ENCODE data around the gene NOVA2.

The NOVA2 gene

GRCh38 chr19:46014534-46014933 lies 40.9 kb upstream of the NOVA2 start:
- TF ChIP-seq EZH2 (IDR thresholded peaks at IDR 0.05; ENCODE audit: borderline replicate concordance, low read depth, low read length, severe bottlenecking) (no peak), CTCF (IDR thresholded peaks at IDR 0.05; ENCODE audit: borderline replicate concordance, extremely low read depth, low read length, poor library complexity, severe bottlenecking) (no peak)
- H3K27ac ChIP-seq (ENCODE audit: low read length) = no peak overlapping the region
- peaks cover 30% of the 10 kb centered on the region for H3K36me3 ChIP-seq (ENCODE audit: insufficient read depth, low read length)
- no peak overlapping the region for H2AFZ ChIP-seq (ENCODE audit: low read depth, low read length)
- ATAC-seq (ENCODE audit: insufficient read depth, low read depth) (no peak), DNase-seq (no peak)
- no peaks in the 10 kb centered on the region for H3K27me3 ChIP-seq (ENCODE audit: insufficient read depth, low read length, poor library complexity)
- no peak overlapping the region for H3K9ac ChIP-seq (ENCODE audit: low read depth, low read length)
- no peaks in the 10 kb centered on the region for H3K4me1 ChIP-seq (ENCODE audit: insufficient read depth, low read length)
- no peak overlapping the region for H3K4me2 ChIP-seq (ENCODE audit: insufficient read depth, low read length)
- H4K20me1 ChIP-seq (ENCODE audit: insufficient read depth, low read length) = peaks cover 5% of the 10 kb centered on the region
- no peak overlapping the region for H3K4me3 ChIP-seq (ENCODE audit: low read depth in 1 of 2, low read length in 2 of 2)
- H3K79me2 ChIP-seq (ENCODE audit: insufficient read depth, low read length) = no peaks in the 10 kb centered on the region
- H3K9me3 ChIP-seq (ENCODE audit: insufficient read depth, low read length, severe bottlenecking) = no peaks in the 10 kb centered on the region

DNA sequence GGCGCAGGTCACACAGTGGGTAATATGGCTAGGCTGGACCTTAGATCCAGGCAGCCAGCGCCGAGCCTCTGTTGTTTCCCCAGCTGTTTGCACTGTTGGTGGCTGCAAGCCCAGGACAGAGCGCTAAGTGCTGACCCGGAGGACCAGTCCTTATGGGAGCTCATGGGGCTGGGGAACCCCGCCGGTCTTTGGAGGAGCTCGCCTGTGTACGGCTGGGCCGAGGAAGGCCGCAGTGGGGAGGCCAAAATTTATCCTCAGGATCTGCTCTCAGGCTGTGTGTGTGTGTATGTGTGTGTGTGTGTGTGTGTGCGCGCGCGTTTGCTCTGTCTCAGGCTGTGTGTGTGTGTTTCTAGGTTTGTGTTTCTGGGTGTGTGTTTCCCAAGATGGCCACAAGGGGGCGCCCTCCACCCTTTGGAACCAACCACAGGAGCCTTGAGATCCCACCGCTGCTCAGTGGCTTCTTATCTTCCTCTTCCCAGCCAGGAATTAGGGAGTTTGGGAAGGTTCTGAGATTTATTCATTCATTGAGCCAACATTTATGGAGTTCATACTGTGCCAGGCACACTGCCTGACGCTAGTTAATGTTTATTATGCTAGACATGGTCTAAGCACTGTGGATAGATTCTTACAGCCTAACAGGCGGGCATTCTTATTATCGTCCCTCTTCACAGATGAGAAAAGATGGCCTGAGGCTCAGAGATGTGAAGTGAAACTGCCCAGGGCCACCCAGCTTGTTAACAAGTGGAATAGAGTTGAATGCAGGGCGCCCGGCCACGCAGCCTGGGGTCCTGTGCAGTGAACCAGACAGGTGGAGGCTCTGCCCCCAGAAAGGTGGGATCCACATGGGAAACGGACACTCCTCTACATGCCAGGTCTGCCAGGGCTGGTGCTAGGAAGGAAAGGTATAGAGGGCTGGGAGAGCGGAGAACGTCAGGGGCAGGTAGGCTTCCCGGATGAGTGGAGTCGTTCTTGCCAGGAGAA lies 36.2 kb upstream of the NOVA2 start:
- Histone ChIP-seq H3K79me2 (ENCODE audit: insufficient read depth, low read length) (no peaks in the 10 kb centered on the region), H2AFZ (ENCODE audit: low read depth, low read length) (no peak overlapping the region), H3K9me3 (ENCODE audit: insufficient read depth, low read length, severe bottlenecking) (no peaks in the 10 kb centered on the region), H3K27ac (ENCODE audit: low read length) (no peak overlapping the region), H3K36me3 (ENCODE audit: insufficient read depth, low read length) (peaks cover 30% of the 10 kb centered on the region), H3K4me1 (ENCODE audit: insufficient read depth, low read length) (no peaks in the 10 kb centered on the region), H3K27me3 (ENCODE audit: insufficient read depth, low read length, poor library complexity) (no peaks in the 10 kb centered on the region), H3K4me3 (ENCODE audit: low read depth in 1 of 2, low read length in 2 of 2) (no peak overlapping the region), H3K9ac (ENCODE audit: low read depth, low read length) (no peak overlapping the region), H3K4me2 (ENCODE audit: insufficient read depth, low read length) (no peak overlapping the region), H4K20me1 (ENCODE audit: insufficient read depth, low read length) (peaks cover 9% of the 10 kb centered on the region; the same call in 1 of the 2 replicates)
- TF ChIP-seq EZH2 (IDR thresholded peaks at IDR 0.05; ENCODE audit: borderline replicate concordance, low read depth, low read length, severe bottlenecking) (no peak), CTCF (IDR thresholded peaks at IDR 0.05; ENCODE audit: borderline replicate concordance, extremely low read depth, low read length, poor library complexity, severe bottlenecking) (peak; percentile 85)
- DNase-seq (peak; percentile 69), ATAC-seq (ENCODE audit: insufficient read depth, low read depth) (peak; percentile 92)

DNA sequence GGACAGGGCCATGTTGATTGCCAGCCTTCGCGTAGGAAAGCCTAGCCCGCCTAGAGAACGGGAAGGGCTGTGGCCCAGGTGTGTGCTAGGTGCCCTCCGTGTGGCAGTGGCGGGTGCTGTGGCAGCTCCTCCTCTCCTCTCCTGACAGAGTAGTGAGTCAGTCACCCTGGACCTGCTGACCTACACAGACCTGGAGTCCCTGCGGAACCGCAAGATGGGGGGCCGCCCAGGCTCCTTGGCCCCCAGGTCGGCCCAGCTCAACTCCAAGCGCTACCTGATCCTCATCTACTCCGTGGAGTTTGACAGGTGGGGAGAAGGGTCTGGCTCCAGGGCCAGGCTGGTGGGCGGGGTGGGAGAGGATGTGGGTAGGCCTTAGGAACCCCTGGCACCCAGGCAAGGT lies 32.7 kb upstream of the NOVA2 start:
- Histone ChIP-seq H3K9ac (ENCODE audit: low read depth, low read length) (no peak overlapping the region), H3K27ac (ENCODE audit: low read length) (no peak overlapping the region), H3K4me3 (ENCODE audit: low read depth in 1 of 2, low read length in 2 of 2) (no peak overlapping the region), H3K4me2 (ENCODE audit: insufficient read depth, low read length) (no peak overlapping the region), H2AFZ (ENCODE audit: low read depth, low read length) (no peak overlapping the region), H4K20me1 (ENCODE audit: insufficient read depth, low read length) (peaks cover 15% of the 10 kb centered on the region), H3K9me3 (ENCODE audit: insufficient read depth, low read length, severe bottlenecking) (no peaks in the 10 kb centered on the region), H3K79me2 (ENCODE audit: insufficient read depth, low read length) (no peaks in the 10 kb centered on the region), H3K36me3 (ENCODE audit: insufficient read depth, low read length) (peaks cover 42% of the 10 kb centered on the region), H3K4me1 (ENCODE audit: insufficient read depth, low read length) (no peaks in the 10 kb centered on the region), H3K27me3 (ENCODE audit: insufficient read depth, low read length, poor library complexity) (no peaks in the 10 kb centered on the region)
- DNase-seq (no peak), ATAC-seq (ENCODE audit: insufficient read depth, low read depth) (no peak)
- TF ChIP-seq CTCF (IDR thresholded peaks at IDR 0.05; ENCODE audit: borderline replicate concordance, extremely low read depth, low read length, poor library complexity, severe bottlenecking) = no peak
- no peak for TF ChIP-seq EZH2 (IDR thresholded peaks at IDR 0.05; ENCODE audit: borderline replicate concordance, low read depth, low read length, severe bottlenecking)

Measured in DND-41 (cell line).